ENCODE results near the gene SLC7A1.
A peak's percentile ranks its signal among the peaks of the same experiment; 100 is the strongest.

Gene SLC7A1

DNA sequence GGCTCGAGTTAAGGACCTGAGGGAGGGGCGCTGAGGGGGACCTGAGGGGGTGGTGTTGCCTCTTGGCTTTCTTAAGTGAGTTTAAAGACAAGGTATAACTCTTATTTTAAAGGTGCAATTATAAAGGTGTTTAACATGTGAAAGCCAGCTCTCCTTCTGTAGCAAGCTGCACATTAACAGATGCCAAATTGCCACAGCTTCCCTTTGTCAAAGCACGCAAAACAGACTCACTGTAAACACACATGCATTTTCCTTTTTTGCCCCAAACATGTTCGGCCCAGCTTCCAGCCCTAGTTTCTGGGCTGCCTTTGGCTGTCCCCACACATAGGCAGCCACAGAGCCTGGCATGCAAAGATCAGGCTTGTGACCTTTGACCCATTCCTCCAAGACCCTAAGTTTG, 111.9 kb downstream of the SLC7A1 start:
- no peak for DNase-seq

DNA sequence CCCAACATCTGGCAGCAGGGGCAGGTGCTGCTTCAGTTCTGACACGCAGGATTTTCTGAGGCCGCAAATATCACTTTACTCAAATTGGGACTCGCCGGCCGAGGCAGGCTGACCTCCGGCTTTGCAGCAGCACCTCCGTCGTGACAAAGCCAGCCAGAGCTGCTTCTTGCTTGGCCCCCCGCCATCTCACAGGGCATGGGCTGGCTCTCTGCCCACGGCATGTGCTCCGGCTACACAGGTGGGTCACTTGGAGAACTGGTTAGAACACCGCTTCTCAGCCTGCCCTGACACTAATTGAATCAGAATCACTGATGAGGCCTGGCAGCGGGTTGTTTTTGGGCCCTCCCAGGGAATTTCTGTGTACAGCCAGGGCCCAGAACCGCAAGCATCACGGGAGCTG, 112.3 kb downstream of the SLC7A1 start:
- no peak for DNase-seq

DNA sequence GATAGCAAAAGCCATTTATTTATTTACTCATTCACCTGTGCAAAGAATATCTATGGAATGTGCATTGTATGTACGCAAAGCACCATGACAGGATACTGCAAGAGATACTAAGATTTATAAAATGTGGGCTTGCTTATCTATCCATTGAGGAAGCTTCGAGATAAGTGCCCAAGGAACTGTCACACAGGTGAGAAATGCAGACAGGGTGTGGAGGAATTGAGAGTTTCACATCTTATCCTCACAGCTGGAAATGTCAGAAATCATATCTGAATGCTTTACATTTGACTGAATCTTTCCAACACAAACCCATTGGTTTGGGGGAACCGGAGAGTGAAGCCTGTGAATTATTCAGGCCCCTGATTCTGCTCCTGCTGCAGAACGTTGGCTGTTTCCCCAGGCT, 113.0 kb downstream of the SLC7A1 start:
- DNase-seq = no peak

DNA sequence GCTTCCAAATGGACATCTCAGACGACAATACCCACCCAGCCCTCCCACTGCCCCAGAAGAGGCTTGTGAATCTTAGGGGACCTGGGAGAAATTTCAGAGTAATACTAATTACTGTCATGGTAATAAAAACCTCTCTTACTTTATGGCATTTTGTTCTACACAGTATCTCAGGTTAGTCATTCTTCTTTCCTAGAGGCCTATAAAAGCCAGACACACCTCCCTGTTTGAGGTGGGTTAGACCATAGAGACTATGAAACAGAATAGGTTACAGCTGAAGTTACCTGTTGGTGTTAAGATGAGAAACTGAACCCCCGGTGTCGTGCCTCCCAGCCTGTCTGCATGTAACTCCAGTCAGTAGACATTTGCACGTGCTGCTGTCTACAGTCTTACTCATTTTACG, 113.9 kb downstream of the SLC7A1 start:
- no peak for DNase-seq

DNA sequence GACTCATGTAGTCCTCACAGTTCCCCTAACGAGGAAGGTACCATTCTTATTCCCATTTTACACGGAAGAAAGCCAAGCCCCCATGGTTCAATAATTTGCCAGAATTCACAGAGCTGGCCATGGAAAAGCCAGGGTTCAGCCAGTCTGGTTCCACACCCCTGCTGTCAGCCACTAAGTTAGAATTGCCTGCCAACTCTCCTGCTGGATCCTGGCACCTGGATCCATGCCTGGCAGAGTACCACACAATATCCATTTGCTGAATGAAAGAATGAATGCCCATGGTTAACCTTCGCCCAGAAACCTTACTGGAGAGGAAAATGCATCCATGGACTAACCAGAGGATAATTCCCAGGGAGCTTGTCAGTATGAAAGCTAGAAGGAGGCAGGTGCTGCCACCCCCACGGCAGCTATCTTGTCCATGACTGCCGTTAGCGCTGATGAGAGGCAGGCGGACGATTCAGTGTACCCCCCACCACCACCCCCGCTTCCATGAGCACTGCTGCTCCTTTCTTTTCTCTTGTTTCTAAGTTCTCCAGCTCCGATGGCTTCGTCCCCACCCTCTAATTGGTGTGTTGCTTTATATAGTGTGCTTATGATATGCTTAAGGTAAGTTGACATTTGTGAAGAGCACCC, 114.5 kb downstream of the SLC7A1 start:
- no peak for DNase-seq

DNA sequence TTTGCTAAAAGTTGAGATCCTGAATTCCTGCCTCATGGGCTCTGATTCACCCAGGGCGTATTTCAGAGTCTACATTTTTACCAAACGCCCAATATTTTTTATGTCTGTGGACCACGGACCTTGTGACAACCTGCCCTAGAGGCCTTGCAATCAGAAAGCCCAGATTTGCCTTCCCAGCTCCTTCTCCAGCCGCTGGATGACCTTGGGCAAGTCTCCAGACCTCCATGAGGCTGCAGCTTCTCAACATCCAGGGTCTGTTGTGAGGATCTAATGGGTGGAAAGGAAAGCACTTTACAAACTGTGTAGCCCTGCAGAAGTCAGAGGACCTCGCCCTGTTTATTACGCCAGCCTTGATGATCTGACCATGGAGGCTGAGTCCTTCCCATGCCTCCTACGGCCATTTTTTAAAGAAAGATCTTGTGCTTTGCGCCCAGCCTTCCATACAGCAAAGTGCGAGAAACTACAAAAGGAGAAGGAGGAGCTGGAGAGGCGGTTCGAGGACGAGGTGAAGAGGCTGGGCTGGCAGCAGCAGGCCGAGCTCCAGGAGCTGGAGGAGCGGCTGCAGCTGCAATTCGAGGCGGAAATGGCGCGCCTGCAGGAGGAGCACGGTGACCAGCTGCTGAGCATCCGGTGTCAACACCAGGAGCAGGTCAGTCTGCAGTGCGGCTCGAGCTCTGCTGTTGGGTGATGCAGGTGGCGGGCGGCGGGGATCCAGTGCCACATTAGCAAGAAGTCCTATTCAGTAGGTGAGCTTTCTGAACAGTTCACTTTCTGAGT, 115.6 kb downstream of the SLC7A1 start:
- DNase-seq = no peak

DNA sequence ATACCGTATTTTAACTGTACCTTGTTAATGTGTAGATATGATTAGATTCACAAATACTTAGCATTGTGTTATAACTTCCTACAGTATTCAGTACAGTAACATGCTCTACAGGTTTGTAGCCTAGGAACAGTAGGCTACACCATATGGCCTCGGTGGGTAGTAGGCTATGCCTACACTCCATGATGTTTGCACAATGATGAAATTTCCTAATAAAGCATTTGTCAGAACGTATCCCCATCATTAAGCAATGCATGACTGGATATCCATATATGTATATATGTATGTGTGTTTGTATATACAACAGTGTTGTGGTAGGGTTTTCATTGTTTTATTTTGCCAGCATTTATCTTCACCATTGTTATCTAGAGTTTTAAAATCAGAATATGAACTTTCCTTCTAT, 119.4 kb downstream of the SLC7A1 start:
- no peak for DNase-seq

DNA sequence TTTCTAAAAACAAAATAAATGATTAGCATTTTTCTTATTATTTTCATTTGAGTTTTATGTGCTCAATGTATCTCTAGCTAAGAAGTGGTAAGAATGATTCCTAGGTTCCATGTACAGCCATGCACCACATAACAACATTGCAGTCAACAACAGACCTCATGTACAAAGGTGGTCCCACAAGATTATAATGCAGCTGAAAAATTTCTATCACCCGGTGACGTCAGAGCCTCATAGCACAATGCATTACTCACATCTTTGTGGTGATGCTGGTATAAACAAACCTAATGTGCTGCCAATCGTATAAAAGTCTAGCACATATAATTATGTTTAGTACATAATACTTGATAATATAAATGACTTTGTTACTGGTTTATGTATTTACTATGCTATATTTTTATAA, 120.5 kb downstream of the SLC7A1 start:
- no peak for DNase-seq

DNA sequence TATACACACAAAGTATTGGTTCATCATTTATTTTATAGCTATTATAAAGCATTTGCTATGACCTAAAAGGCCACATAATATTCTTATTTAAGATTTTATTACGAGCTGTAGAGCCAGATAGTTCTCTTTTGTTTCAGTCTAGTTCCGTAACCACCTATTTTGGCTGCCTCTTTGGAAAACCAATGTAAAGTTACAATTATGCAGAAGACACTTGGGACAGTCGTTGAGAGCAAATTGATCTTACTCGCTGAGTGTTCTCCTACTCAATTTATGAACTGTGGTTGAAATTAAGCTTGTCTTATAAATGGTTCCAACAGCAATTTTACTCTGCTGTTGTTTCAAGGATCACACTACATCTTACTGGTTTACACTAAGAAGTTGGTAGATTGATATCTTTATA, 122.3 kb downstream of the SLC7A1 start:
- DNase-seq = no peak

DNA sequence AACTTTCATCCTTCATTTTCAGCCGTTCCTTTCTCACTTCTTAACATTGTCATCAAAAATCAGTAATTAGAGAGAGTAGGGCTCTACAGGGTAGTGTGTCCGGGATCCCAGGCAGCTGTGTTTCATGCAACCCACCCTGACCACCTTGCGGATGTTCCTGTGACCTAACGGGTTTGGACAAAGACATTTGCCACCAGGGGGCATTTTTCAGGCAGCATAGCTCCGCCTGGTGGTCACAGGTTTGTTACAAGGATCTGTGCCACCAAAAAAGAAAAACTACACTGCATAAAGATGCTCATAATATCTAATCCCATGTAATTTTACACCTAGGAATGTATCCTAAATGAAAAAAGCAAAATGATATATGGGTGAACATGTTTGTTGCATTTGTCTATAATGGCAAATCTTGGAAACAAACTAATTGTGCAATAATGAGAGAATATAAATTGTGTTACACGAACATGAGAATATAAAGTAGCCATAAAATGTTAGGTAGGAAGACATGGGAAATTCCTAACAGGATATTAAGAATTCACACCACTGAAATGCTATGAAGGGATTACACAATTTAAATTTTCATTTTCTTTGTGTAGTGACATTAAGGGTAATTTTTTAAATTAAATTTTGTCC, 123.0 kb downstream of the SLC7A1 start:
- peak; percentile 23 to 38 for DNase-seq

DNA sequence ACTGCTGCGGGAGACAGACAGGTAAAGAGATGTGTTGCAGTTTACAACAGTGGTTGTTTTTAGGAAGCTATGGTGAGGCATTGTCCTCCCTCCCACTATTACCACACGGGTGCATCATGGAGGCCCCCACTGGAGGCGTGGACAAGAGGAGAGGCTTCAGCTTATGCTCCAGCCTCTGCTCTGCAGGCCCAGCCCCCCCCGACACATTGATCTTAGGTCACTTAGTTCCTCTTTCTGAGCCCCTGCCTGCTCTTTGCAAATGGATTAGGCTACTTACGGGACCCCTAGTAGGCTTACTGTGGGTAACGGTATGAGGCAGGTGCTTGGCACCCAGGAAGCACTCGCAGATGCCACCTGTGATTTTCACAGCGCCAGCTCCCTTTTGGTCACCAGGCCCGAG, 123.9 kb downstream of the SLC7A1 start:
- DNase-seq = no peak

DNA sequence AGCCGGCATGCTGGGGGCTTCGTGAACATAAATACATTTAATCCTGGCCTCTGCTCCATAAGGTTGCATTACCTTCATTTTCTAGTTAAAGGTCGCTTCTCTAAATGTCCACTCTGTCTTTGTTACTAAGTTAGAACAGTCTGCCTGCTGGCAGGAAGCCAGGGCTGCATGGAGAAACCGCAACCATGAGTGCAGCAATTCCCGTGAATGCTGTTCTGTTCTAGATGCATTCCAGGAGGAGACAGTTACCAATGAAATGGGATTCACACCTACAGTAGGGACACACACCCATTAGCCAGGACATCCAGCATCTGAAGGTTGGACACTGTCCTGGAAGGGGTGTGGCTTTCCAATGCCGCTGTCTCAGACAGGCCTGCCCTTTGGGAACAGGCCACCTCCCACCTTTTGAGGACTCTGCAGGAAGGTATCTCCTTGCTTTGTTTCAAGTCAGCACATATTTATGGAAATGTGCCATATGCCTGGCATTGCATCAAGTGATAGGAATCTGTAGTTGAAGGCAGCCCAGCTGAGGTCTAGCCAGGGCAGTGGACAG, 129.7 kb downstream of the SLC7A1 start:
- no peak for DNase-seq

DNA sequence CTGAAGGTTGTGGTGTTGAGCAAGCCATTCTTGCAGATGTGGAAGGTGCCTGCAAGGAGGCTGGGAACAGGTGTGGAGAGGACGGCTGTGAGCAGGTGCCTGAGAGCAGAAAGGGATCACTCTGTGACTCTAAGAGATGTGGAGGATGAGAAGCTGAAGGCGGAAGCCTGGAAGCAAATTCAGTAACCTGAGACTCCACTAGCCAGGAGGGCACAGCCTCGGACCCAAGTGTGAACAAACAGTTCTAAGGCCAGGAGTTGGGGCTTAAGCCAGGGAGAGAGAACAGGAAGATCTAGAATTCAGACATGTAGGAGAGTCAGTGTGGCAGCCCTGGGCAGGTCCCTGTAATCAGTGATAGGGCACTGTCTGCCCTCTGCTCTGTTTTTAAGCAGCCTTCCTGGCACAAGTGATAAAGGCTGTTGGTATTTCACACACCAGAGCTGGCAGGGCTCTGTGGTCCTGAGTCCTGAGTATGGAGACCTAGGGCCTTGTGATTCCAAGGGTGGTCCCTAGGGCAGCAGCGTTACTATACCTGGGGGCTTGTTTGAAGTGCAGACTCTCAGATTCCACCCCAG, 131.3 kb downstream of the SLC7A1 start:
- DNase-seq = no peak

DNA sequence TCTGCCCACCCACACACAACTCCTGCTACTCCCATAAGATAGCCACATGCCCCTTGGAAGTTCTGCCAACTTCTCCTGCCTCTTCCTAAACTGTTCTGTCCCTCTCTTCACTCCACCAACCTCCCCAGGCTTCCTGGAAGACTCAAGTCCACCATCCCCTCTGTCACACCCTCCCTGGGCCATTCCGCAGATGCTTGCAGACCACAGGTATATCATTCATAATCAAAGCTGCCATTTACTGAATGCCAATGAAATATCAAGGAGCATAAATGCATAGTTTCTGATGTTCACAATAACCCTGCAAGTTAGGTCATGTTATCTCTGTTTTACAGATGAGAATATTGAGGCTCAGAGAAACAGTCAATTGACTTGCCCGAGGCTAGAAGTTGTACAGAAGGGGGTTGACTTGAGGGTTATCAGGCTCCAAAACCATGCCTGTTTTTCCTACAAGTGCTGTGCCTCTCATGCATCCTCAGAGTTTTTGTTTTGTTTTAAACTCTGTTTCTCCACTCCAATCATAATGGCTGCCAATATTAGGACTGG, 135.6 kb downstream of the SLC7A1 start:
- no peak for DNase-seq
